AG09309 (cell line): Measurements from ENCODE around the gene PSPN.
A peak's percentile ranks its signal among the peaks of the same experiment; 100 is the strongest.

Experiments used
- DNase-seq: peaks from one replicate; pipeline ENCODE4 v3.0.0-alpha.2; 2010; ENCODE audit warnings: low read depth
- H3K4me3 ChIP-seq: 2 replicates; pipeline ENCODE4 v1.5.1; 2011; ENCODE audit warnings: mild to moderate bottlenecking, low read depth, low read length, moderate library complexity; ENCODE audit not compliant: control insufficient read depth
- TF ChIP-seq, protein P1 (sequence below): IDR thresholded peaks from 2 replicates; pipeline ENCODE4 v1.5.1; 2011; ENCODE audit warnings: mild to moderate bottlenecking, low read depth, low read length, inconsistent platforms; ENCODE audit not compliant: insufficient read depth, control insufficient read depth; ENCODE audit errors: missing control alignments

PSPN gene

DNA sequence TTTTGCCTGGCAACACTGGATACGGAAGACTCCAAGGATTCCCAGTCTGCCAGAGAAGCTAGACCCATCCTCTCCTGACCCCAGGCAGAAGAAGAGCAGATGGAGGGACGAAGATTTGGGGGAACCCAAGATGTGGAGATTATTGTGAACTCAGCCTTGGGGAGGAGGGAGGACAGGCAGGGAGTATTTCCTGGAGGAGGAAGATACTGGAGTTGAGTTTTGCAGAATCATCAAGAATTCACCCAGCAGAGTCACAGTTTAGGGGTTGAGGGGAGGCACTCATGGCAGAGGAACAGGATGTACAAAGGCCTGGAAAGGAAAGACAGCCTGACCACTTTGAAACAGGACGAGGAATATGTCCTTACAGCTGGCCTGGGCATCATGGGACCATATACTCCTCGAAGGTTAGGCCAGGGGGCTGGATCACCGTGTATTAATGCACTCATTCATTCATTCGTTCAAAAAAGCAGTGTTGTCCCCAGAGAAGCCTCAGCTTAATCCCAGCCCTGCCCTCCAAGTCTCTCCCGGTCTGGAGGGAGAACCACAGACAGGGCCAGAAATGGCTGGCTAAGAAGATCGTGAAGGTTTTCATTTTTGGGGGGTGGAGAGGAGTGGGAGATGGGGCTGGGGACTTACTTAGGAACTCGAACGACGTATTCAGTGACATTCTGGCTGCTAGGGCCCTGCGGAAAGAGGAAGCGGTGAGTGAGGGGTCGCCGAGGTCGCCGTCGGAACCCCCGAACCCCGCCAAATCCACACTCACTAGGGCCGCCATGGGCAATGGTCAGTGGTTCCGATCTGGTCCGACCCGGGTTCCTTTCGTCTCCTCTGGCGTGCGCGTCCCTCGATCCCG lies 16.7 kb upstream of the PSPN start:
- DNase-seq = no peak
- TF ChIP-seq, protein P1, sequence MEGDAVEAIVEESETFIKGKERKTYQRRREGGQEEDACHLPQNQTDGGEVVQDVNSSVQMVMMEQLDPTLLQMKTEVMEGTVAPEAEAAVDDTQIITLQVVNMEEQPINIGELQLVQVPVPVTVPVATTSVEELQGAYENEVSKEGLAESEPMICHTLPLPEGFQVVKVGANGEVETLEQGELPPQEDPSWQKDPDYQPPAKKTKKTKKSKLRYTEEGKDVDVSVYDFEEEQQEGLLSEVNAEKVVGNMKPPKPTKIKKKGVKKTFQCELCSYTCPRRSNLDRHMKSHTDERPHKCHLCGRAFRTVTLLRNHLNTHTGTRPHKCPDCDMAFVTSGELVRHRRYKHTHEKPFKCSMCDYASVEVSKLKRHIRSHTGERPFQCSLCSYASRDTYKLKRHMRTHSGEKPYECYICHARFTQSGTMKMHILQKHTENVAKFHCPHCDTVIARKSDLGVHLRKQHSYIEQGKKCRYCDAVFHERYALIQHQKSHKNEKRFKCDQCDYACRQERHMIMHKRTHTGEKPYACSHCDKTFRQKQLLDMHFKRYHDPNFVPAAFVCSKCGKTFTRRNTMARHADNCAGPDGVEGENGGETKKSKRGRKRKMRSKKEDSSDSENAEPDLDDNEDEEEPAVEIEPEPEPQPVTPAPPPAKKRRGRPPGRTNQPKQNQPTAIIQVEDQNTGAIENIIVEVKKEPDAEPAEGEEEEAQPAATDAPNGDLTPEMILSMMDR = no peak
- peak overlapping the region; percentile 87 for H3K4me3 ChIP-seq

DNA sequence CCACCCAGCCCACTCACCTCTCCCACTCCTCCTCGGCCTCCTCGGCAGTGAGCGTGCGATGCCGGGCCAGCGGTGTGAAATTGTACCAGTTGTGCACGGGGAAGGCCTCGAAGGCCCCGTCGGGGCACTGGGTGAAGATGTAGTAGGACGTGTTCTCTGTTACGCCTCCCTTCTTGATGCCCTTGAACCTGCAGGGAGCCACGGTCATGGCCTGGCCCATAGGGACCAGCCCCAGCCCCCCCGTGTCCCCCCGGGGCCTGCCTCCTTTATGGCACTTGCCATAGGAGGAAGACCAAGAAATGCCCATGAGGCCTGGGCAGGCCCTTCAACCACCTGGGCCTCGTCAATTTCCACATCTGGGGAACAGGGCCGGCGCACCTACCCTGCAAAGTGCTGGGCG lies 11.6 kb upstream of the PSPN start:
- DNase-seq = no peak
- H3K4me3 ChIP-seq = no peak overlapping the region
- TF ChIP-seq, protein P1 = no peak

DNA sequence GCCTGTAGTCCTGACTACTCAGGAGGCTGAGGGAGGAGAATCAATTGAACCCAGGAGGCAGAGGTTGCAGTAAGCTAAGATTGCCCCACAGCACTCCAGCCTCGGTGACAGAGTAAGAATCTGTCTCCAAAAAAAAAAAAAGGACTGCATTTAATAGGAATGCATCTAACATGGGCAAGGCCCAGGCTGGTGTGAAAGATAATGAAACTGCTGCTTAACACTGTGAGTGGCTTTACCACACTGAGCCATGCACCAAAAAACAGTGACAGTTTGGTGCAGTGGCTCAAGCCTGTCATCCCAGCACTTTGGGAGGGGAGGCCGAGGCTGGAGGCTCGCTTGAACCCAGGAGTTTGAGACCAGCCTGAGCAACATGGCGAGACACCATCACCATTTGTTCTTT lies 8.6 kb upstream of the PSPN start:
- no peak overlapping the region for H3K4me3 ChIP-seq
- DNase-seq = no peak
- TF ChIP-seq, protein P1 = no peak

DNA sequence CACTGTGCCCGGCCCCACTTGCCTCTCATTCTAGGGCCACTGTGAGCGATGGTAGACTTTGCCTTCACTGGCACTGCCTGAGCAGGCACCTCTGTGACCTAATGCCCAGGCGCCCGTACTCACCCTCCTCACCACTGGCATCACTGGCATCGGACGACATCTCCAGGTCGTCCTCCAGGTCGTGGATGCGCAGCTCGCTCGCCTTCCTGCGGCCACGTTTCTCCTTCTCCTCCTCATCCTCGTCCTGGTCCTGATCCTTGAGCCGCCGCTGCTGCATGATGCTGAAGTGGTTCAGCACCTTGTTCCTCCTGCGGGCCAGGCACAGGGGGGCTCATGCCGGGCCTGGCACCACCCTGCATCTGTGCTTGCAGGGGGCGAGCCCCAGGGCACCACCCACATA lies 7.5 kb upstream of the PSPN start:
- TF ChIP-seq, protein P1 = no peak
- no peak overlapping the region for H3K4me3 ChIP-seq

DNA sequence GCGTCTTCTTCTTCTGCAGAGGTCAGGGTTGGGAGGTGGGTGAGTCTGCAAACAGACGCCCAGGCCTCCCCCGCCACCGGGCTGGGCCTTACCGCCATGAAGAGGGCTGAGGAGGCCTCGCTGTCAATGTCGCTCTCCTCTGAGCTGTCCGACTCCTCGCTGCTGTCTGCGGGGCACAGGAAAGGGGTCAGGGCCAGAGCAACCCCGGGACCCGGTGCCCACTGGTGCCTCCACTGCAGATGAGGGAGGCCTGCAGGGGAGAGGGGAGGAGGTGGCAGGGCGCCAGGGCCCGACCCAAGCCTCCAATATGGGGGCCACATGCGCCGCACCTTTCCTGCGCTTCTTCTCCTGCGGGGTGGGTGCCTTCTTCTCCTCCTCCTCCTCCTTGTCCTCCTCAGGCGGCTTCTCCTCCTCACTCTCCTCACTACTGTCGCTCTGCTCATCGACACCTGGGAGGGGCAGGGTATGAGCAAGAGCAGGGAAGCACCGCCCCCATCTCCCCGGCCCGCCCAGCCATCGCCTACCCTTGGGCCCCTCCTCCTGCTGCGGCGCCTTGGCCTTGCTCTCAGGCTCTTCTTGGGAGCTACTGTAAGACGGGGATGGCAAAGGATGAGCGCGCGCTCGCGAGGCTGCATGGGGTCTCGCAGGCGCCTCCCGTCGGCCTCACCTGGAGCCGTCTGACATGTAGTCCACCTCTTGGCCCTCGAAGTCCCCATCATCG lies 5.5 kb upstream of the PSPN start:
- DNase-seq = no peak
- no peak overlapping the region for H3K4me3 ChIP-seq
- TF ChIP-seq, protein P1 = no peak

More for the DNA sequence above, 7.5 kb upstream of the PSPN start:
- no peak for DNase-seq

DNA sequence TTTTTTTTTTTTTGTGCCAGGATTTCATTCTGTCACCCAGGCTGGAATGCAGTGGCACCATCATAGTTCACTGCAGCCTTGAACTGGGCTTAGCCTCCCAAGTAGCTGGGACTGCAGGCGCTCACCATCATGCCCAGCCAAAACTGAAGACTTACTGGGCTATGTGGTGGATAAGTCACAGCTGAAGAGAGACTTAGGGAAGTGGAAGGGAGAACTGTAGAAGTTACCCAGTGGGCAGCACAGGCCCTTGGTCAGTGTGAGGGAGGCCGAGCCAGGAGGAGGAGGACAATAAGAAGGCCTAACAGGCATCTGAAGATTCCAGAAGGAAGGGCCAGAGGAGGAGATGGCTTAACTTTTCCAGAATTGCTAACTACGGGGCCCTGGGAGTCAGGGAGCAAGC lies 4.0 kb upstream of the PSPN start:
- TF ChIP-seq, protein P1 = no peak
- no peak overlapping the region for H3K4me3 ChIP-seq
- DNase-seq = no peak
